NCI-H1417 (cell line): Measurements from ENCODE around the gene BMPR1B.
"Not testable (repeated sequence)": the region's sequence is repeated elsewhere in the genome, so short reads cannot be mapped to it uniquely, and the experiment has no call there.

Source experiments
- DNase-seq, 3 experiments: peaks; one replicate each; lab custom pipeline; 2025; lab: John Stamatoyannopoulos, UW

BMPR1B gene

DNA sequence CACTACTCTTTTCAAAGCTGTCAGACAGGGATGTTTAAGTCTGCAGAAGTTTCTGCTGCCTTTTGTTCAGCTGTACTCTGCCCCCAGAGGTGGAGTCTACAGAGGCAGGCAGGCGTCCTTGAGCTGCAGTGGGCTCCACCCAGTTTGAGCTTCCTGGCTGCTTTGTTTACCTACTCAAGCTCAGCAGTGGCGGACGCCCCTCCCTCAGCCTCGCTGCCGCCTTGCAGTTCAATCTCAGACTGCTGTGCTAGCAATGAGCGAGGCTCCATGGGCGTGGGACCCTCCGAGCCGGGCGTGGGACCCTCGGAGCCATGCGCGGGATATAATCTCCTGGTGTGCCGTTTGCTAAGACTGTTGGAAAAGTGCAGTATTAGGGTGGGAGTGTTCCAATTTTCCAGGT, 381.7 kb downstream of the BMPR1B start:
- DNase-seq, result not testable (repeated sequence)

GRCh38 chr4:95141361-95141760, 383.6 kb downstream of the BMPR1B start:
- DNase-seq, result no peak

DNA sequence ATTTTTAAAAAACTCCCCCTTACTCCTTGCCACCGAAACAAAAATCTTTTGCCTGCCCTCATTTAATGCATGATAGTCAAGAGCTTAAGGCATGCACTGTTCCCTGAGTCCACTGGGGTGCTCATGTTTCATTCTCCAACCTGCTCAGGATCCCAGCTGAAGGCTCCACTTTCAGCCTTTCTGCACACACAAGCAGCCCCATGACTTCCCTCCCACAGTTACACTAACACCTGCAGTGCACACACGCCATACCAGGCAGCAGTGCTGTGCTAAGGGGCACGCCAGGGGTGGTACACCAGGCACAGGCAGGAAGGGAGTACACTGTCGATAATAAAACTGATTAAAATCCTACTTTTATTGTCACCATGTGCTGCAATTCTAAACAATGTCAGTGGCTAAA, 385.2 kb downstream of the BMPR1B start:
- DNase-seq, result peak in 1 of 3 experiments; percentile 44

DNA sequence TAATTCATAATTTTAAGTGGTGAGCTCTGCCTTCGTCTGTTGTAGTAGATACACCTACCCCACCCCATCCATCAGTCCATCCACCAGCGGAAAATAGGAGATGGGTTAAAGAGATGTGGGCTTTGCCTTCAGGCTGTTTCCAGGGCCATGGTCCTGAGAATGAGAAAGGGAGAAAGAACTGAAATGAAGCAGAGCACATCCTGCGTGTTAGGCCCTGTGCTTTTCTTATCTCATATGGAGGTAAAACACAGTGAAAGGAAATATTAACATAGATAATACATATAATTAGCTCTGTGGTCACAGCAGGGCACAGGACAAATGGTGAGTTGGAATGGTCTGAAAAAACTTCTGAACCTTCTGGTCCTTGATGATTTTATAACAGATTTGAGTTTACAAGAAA, 393.5 kb downstream of the BMPR1B start:
- DNase-seq, result peak in 1 of 3 experiments; percentile 18

- DNase-seq, result no peak
Observed at GRCh38 chr4:95153182-95153581, 395.4 kb downstream of the BMPR1B start.

DNA sequence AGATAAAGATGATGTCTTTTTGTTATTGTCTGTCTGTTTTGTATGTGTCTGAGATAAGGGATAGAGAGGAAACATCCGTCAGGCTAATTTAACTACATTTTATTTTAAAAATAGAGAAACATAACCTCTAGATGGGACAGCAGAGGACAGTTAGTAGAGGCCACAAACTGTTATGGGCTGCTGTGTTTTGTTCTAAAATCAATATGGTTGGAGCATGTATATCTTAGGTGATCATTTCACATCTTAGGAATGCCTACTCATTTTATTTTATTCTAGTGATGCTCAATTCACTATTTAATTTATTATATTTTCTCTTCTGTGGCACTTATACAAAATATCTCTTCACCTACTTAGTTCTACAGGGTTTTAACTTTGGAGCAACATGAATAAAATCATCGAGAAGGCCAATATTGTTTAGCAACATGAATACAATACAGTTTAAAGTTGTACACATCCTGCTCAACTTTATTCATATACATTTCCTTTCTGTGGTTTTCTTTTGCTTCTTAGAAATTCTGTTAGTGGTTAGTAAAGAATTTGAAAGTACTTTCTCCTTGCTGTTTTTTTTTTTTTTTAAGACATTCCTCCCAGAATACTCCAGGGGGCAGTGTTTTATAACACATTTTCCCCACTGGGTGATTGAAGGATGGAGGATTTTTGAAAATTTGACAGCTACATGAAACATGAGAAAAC, 398.1 kb downstream of the BMPR1B start:
- peak; percentile 4 to 65 (median 35) for DNase-seq

- no peak for DNase-seq
Observed at GRCh38 chr4:95156452-95156765, 398.7 kb downstream of the BMPR1B start.

GRCh38 chr4:95157596-95157995, 399.8 kb downstream of the BMPR1B start:
- DNase-seq, result no peak

DNA sequence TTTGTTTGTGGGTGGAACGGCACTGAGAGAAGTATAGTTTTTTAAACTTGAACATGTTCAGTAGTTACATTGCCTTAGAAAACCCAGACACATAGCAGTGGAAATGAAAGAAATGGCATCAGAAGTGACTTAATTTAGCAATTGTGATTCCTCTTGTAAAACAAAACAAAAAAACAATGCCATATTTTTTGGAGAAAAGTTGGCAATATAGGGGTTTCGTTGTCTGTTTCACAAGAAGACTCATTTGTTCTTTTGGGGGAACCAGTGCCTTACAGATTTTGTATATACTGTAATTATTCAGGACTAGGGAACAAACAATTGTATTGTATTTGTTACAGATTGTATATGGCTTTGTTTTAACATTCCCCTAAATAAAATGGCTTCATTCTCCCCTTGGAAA, 400.3 kb downstream of the BMPR1B start:
- DNase-seq, result no peak

- no peak for DNase-seq
Observed at GRCh38 chr4:95158626-95159025, 400.9 kb downstream of the BMPR1B start.

- no peak for DNase-seq
Observed at GRCh38 chr4:95159384-95159783, 401.6 kb downstream of the BMPR1B start.

GRCh38 chr4:95161781-95162469, 404.2 kb downstream of the BMPR1B start:
- peak in 2 of 3 experiments; percentile 4 to 39 for DNase-seq

DNA sequence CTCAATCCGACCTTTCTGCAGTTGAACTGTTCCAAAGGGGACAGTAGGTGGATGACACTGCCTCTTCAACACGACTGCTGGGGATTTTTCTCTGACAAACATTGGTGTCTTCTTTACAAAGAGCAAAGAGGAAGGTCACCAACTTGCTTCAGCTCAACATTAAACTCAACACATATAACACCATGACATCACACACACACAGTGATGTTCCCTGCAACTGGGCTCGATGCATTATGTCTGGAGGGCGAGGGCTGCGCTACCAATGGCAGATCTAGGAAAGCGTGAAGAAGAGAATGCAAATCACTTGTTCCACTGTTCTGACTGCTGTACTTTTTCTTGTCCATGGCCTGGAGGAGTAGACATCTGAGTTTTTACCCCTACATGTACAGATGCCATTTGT, 405.1 kb downstream of the BMPR1B start:
- DNase-seq, result no peak

GRCh38 chr4:95165926-95166524, 408.3 kb downstream of the BMPR1B start:
- peak; percentile 40 to 85 (median 79) for DNase-seq

DNA sequence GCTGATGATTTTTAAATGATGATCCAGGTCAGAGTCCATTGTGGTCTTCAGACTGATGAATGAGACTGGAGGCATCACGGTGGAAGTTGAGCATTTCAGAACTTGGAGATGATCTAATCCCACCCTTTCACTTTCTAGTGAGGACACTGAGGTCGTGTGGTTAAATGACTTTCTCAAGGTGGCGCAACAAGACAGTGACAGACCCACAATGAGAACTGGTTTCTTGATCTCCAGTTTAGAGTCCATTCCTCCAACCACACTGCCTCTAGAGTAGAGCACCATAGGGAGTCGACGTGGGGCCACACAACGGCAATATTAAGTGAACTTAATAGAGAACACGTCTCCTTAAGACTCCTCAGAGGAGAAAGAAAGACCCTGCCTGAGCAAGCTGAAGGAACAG, 410.1 kb downstream of the BMPR1B start:
- peak in 1 of 3 experiments; percentile 9 for DNase-seq

GRCh38 chr4:95170176-95170575, 412.4 kb downstream of the BMPR1B start:
- no peak for DNase-seq

- not testable (repeated sequence) for DNase-seq
Observed at GRCh38 chr4:95171377-95171776, 413.6 kb downstream of the BMPR1B start.

GRCh38 chr4:95178938-95179337, 421.2 kb downstream of the BMPR1B start:
- DNase-seq, result no peak

DNA sequence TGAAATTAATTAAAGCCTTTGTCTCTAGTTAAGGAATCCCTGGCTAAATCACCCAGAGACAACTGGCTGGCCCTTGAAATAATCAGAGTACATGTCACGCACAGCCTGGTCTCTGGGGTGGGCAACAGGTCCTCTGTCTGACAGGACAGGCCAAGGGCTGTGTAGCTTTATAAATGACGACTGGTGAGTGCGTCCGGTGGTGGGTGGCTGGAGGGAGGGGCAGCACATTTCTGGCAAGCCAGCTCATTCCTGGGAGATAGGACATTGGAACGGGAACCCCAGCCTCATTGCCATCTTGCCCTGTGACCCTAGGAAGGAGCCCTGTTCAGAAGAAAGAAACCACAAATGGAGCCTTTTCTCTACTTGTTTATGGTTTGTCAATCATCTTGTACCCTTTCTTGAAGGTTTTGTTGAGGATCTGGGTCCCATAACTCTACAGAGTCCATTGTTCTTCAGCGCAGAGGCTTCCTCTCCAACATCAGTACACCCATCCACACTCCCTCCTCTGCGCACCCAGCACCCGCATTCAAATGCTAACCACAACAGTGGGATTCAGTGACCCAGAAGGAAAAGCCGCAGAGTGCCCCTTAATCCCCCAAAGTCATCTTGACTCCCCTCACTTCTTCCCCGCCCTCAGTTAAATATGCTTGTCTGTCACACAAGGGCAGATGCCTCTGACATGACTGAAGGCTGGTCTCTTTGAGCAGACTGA, 422.9 kb downstream of the BMPR1B start:
- DNase-seq, result no peak

GRCh38 chr4:95181243-95181995, 423.7 kb downstream of the BMPR1B start:
- DNase-seq, result peak in 1 of 3 experiments; percentile 17

DNA sequence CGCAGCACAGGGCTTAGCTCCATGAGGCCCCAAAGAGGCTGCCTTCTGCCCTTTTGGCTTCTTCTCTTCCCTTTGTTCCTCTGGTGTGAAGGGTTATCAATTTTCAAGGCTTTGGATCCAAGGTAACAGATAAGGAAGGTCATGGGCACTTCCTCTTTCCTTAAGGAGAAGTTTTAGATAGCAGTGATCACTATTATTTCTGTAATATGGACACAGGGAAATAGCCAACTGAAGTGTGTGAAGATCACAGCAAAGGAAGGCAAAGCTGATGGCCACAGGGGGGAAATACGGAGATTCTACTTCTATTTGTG, 424.2 kb downstream of the BMPR1B start:
- no peak for DNase-seq
